ENCODE data around the gene ZDHHC22. TPM values are rescaled to one million over a fixed set of nuclear protein-coding genes. Genes with fewer than 3 reads are reported as not detected.

Gene ZDHHC22
- polyA plus RNA-seq, 1 donor: 1.6 TPM

GRCh38 chr14:77126461-77126990, 15.1 kb downstream of the ZDHHC22 start:
- Histone ChIP-seq H3K27me3 (ENCODE audit: control insufficient read depth, insufficient read depth, low read length) (peaks cover 56% of the 10 kb centered on the region), H3K27ac (ENCODE audit: low read length) (no peak overlapping the region), H3K36me3 (ENCODE audit: control insufficient read depth, insufficient read depth, low read length) (no peaks in the 10 kb centered on the region), H3K9me3 (ENCODE audit: control insufficient read depth, low read depth, low read length) (no peaks in the 10 kb centered on the region), H3K4me3 (ENCODE audit: low read length) (no peak overlapping the region), H3K4me1 (ENCODE audit: control insufficient read depth, insufficient read depth, low read length) (peaks cover 29% of the 10 kb centered on the region)
- WGBS (ENCODE audit: insufficient coverage, low lambda C conversion rate): no CpG with 5 or more reads among the region's 4 CpGs
- no peak for DNase-seq

GRCh38 chr14:77125823-77126325, 15.7 kb downstream of the ZDHHC22 start:
- no peak overlapping the region for H3K27ac ChIP-seq (ENCODE audit: low read length)
- H3K36me3 ChIP-seq (ENCODE audit: control insufficient read depth, insufficient read depth, low read length): no peaks in the 10 kb centered on the region
- peaks cover 34% of the 10 kb centered on the region for H3K4me1 ChIP-seq (ENCODE audit: control insufficient read depth, insufficient read depth, low read length)
- H3K27me3 ChIP-seq (ENCODE audit: control insufficient read depth, insufficient read depth, low read length): peaks cover 54% of the 10 kb centered on the region
- DNase-seq: no peak
- no peak overlapping the region for H3K4me3 ChIP-seq (ENCODE audit: low read length)
- H3K9me3 ChIP-seq (ENCODE audit: control insufficient read depth, low read depth, low read length): no peaks in the 10 kb centered on the region
- no CpG with 5 or more reads among the region's 8 CpGs for WGBS (ENCODE audit: insufficient coverage, low lambda C conversion rate)

- Histone ChIP-seq H3K27ac (ENCODE audit: low read length) (no peak overlapping the region), H3K36me3 (ENCODE audit: control insufficient read depth, insufficient read depth, low read length) (no peaks in the 10 kb centered on the region), H3K4me3 (ENCODE audit: low read length) (peak overlapping the region; percentile 19), H3K4me1 (ENCODE audit: control insufficient read depth, insufficient read depth, low read length) (peaks cover 34% of the 10 kb centered on the region), H3K27me3 (ENCODE audit: control insufficient read depth, insufficient read depth, low read length) (peaks cover 49% of the 10 kb centered on the region), H3K9me3 (ENCODE audit: control insufficient read depth, low read depth, low read length) (no peaks in the 10 kb centered on the region)
- peak in 1 of 2 donors; percentile 17 for DNase-seq
- no CpG with 5 or more reads among the region's 30 CpGs for WGBS (ENCODE audit: insufficient coverage, low lambda C conversion rate)
Observed at GRCh38 chr14:77125281-77125801, 16.2 kb downstream of the ZDHHC22 start.

GRCh38 chr14:77124345-77125280, 17.0 kb downstream of the ZDHHC22 start:
- no CpG with 5 or more reads among the region's 73 CpGs for WGBS (ENCODE audit: insufficient coverage, low lambda C conversion rate)
- H3K4me3 ChIP-seq (ENCODE audit: low read length): peak overlapping the region; percentile 37
- H3K9me3 ChIP-seq (ENCODE audit: control insufficient read depth, low read depth, low read length): no peaks in the 10 kb centered on the region
- H3K4me1 ChIP-seq (ENCODE audit: control insufficient read depth, insufficient read depth, low read length): peaks cover 34% of the 10 kb centered on the region
- H3K36me3 ChIP-seq (ENCODE audit: control insufficient read depth, insufficient read depth, low read length): peaks cover 3% of the 10 kb centered on the region
- H3K27ac ChIP-seq (ENCODE audit: low read length): no peak overlapping the region
- H3K27me3 ChIP-seq (ENCODE audit: control insufficient read depth, insufficient read depth, low read length): peaks cover 47% of the 10 kb centered on the region
- peak; percentile 43 to 63 for DNase-seq

- Histone ChIP-seq H3K27ac (ENCODE audit: low read length) (peak overlapping the region; percentile 22), H3K27me3 (ENCODE audit: control insufficient read depth, insufficient read depth, low read length) (peaks cover 41% of the 10 kb centered on the region), H3K4me3 (ENCODE audit: low read length) (no peak overlapping the region), H3K9me3 (ENCODE audit: control insufficient read depth, low read depth, low read length) (no peaks in the 10 kb centered on the region), H3K36me3 (ENCODE audit: control insufficient read depth, insufficient read depth, low read length) (peaks cover 6% of the 10 kb centered on the region), H3K4me1 (ENCODE audit: control insufficient read depth, insufficient read depth, low read length) (peaks cover 34% of the 10 kb centered on the region)
- peak; percentile 86 to 92 for DNase-seq
- WGBS (ENCODE audit: insufficient coverage, low lambda C conversion rate): no CpG with 5 or more reads among the region's 9 CpGs
Observed at GRCh38 chr14:77123381-77124325, 17.9 kb downstream of the ZDHHC22 start.

- peak overlapping the region; percentile 22 for H3K27ac ChIP-seq (ENCODE audit: low read length)
- H3K4me3 ChIP-seq (ENCODE audit: low read length): no peak overlapping the region
- H3K36me3 ChIP-seq (ENCODE audit: control insufficient read depth, insufficient read depth, low read length): peaks cover 9% of the 10 kb centered on the region
- H3K9me3 ChIP-seq (ENCODE audit: control insufficient read depth, low read depth, low read length): no peaks in the 10 kb centered on the region
- DNase-seq: no peak
- H3K4me1 ChIP-seq (ENCODE audit: control insufficient read depth, insufficient read depth, low read length): peaks cover 34% of the 10 kb centered on the region
- H3K27me3 ChIP-seq (ENCODE audit: control insufficient read depth, insufficient read depth, low read length): peaks cover 33% of the 10 kb centered on the region
- WGBS (ENCODE audit: insufficient coverage, low lambda C conversion rate): no CpG with 5 or more reads among the region's 6 CpGs
Observed at GRCh38 chr14:77122526-77123125, 19.0 kb downstream of the ZDHHC22 start.

GRCh38 chr14:77120771-77121743, 20.5 kb downstream of the ZDHHC22 start:
- no peak overlapping the region for H3K4me3 ChIP-seq (ENCODE audit: low read length)
- no peaks in the 10 kb centered on the region for H3K9me3 ChIP-seq (ENCODE audit: control insufficient read depth, low read depth, low read length)
- peaks cover 18% of the 10 kb centered on the region for H3K27me3 ChIP-seq (ENCODE audit: control insufficient read depth, insufficient read depth, low read length)
- H3K36me3 ChIP-seq (ENCODE audit: control insufficient read depth, insufficient read depth, low read length): peaks cover 16% of the 10 kb centered on the region
- WGBS (ENCODE audit: insufficient coverage, low lambda C conversion rate): no CpG with 5 or more reads among the region's 9 CpGs
- DNase-seq: peak in 1 of 2 donors; percentile 61
- peaks cover 34% of the 10 kb centered on the region for H3K4me1 ChIP-seq (ENCODE audit: control insufficient read depth, insufficient read depth, low read length)
- peak overlapping the region; percentile 50 for H3K27ac ChIP-seq (ENCODE audit: low read length)

GRCh38 chr14:77119851-77120250, 21.7 kb downstream of the ZDHHC22 start:
- WGBS (ENCODE audit: insufficient coverage, low lambda C conversion rate): no CpG with 5 or more reads among the region's 7 CpGs
- H3K27me3 ChIP-seq (ENCODE audit: control insufficient read depth, insufficient read depth, low read length): peaks cover 7% of the 10 kb centered on the region
- no peak overlapping the region for H3K27ac ChIP-seq (ENCODE audit: low read length)
- H3K4me3 ChIP-seq (ENCODE audit: low read length): no peak overlapping the region
- peaks cover 28% of the 10 kb centered on the region for H3K4me1 ChIP-seq (ENCODE audit: control insufficient read depth, insufficient read depth, low read length)
- H3K9me3 ChIP-seq (ENCODE audit: control insufficient read depth, low read depth, low read length): no peaks in the 10 kb centered on the region
- no peak for DNase-seq
- H3K36me3 ChIP-seq (ENCODE audit: control insufficient read depth, insufficient read depth, low read length): peaks cover 20% of the 10 kb centered on the region

Measured in large intestine (tissue), 3 donors.